HL-60 (cell line): ENCODE results near the gene AFP.

Experiments
- DNase-seq, 2 experiments: peaks; one replicate each; pipeline ENCODE4 v3.0.0-alpha.2; 2010 to 2020; ENCODE audit warnings: low read depth in 1 of 2, low spot score in 1 of 2
- H3K27ac ChIP-seq: fragments of 250-450 bp; sonication (Bioruptor Pico); replicated peaks from 2 replicates; pipeline ENCODE4 v1.5.1; 2020; ENCODE audit warnings: mild to moderate bottlenecking, moderate library complexity
- H3K27me3 ChIP-seq: fragments of 250-450 bp; sonication (Bioruptor Pico); 2 replicates; pipeline ENCODE4 v1.5.1; 2021; ENCODE audit warnings: mild to moderate bottlenecking, moderate library complexity; ENCODE audit not compliant: insufficient read depth, poor library complexity, severe bottlenecking
- H3K4me3 ChIP-seq: replicated peaks from 2 replicates; pipeline ENCODE4 v1.5.1; 2011; ENCODE audit warnings: mild to moderate bottlenecking, control low read depth, low read length; ENCODE audit not compliant: insufficient read depth
- GABPA ChIP-seq: IDR thresholded peaks from 2 replicates; pipeline ENCODE4 v1.6.1; 2012; ENCODE audit warnings: low read depth
- POLR2AphosphoS5 ChIP-seq: IDR thresholded peaks from 2 replicates; pipeline ENCODE4 v1.6.1; 2012; ENCODE audit warnings: low read depth
- SPI1 ChIP-seq: IDR thresholded peaks from 2 replicates; pipeline ENCODE4 v1.6.1; 2012; ENCODE audit warnings: low read depth, mild to moderate bottlenecking, borderline replicate concordance
- TF ChIP-seq, protein P1 (sequence below): IDR thresholded peaks from 2 replicates; pipeline ENCODE4 v1.6.1; 2012; ENCODE audit warnings: low read depth; ENCODE audit not compliant: insufficient replicate concordance
- TF ChIP-seq, protein P2 (sequence below): IDR thresholded peaks from one replicate; pipeline ENCODE4 v1.5.1; 2011; ENCODE audit warnings: low read length, control low read depth, inconsistent platforms; ENCODE audit not compliant: insufficient read depth

AFP gene

DNA sequence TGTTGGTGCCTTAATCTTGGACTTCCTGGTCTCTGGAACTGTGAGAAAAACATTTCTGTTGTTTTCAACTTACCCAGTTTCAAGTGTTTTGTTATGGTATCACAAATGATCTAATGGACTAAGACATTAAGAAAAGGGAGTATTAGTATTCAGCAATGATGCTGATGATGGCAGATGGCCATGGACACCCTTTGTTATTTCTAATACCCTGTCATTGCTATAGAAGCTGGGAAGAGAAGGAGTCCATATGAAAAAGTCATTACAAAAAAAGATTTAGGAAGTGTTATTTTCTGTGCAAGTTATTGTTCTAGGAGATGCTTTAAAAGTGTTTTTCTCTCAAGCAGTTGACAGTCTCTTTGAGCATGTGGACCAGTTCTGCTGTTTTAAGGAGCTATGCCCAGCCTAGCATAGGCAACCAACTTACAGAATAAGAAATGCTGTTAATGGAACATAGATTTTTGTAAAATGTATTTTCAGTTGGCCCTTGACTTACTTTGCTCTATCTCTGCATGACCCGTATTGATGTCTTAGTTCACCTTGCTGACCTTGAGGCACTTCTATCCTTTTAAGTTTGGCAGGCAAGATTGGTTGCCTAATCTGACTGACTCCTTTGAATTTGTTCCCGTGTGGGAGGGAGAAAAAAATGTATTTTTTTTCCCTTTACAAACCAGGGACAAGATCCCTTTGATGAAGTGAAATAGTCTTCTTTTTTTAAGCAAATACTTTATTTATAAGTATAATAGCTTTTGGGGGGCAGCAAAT, 6.0 kb upstream of the AFP start:
- DNase-seq: no peak
- Histone ChIP-seq H3K27ac (no peak overlapping the region), H3K27me3 (peaks cover 2% of the 10 kb centered on the region), H3K4me3 (no peak overlapping the region)
- no peak for TF ChIP-seq GABPA
- TF ChIP-seq, protein P1, sequence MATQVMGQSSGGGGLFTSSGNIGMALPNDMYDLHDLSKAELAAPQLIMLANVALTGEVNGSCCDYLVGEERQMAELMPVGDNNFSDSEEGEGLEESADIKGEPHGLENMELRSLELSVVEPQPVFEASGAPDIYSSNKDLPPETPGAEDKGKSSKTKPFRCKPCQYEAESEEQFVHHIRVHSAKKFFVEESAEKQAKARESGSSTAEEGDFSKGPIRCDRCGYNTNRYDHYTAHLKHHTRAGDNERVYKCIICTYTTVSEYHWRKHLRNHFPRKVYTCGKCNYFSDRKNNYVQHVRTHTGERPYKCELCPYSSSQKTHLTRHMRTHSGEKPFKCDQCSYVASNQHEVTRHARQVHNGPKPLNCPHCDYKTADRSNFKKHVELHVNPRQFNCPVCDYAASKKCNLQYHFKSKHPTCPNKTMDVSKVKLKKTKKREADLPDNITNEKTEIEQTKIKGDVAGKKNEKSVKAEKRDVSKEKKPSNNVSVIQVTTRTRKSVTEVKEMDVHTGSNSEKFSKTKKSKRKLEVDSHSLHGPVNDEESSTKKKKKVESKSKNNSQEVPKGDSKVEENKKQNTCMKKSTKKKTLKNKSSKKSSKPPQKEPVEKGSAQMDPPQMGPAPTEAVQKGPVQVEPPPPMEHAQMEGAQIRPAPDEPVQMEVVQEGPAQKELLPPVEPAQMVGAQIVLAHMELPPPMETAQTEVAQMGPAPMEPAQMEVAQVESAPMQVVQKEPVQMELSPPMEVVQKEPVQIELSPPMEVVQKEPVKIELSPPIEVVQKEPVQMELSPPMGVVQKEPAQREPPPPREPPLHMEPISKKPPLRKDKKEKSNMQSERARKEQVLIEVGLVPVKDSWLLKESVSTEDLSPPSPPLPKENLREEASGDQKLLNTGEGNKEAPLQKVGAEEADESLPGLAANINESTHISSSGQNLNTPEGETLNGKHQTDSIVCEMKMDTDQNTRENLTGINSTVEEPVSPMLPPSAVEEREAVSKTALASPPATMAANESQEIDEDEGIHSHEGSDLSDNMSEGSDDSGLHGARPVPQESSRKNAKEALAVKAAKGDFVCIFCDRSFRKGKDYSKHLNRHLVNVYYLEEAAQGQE: no peak
- no peak for TF ChIP-seq SPI1

DNA sequence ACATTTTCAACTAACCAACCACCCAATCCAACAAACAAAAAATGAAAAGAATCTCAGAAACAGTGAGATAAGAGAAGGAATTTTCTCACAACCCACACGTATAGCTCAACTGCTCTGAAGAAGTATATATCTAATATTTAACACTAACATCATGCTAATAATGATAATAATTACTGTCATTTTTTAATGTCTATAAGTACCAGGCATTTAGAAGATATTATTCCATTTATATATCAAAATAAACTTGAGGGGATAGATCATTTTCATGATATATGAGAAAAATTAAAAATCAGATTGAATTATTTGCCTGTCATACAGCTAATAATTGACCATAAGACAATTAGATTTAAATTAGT, 4.2 kb upstream of the AFP start:
- no peak for DNase-seq
- H3K27ac ChIP-seq: no peak overlapping the region
- H3K27me3 ChIP-seq: peaks cover 4% of the 10 kb centered on the region
- TF ChIP-seq, protein P2, sequence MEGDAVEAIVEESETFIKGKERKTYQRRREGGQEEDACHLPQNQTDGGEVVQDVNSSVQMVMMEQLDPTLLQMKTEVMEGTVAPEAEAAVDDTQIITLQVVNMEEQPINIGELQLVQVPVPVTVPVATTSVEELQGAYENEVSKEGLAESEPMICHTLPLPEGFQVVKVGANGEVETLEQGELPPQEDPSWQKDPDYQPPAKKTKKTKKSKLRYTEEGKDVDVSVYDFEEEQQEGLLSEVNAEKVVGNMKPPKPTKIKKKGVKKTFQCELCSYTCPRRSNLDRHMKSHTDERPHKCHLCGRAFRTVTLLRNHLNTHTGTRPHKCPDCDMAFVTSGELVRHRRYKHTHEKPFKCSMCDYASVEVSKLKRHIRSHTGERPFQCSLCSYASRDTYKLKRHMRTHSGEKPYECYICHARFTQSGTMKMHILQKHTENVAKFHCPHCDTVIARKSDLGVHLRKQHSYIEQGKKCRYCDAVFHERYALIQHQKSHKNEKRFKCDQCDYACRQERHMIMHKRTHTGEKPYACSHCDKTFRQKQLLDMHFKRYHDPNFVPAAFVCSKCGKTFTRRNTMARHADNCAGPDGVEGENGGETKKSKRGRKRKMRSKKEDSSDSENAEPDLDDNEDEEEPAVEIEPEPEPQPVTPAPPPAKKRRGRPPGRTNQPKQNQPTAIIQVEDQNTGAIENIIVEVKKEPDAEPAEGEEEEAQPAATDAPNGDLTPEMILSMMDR: no peak
- TF ChIP-seq GABPA (no peak), POLR2AphosphoS5 (no peak), SPI1 (no peak)
- TF ChIP-seq, protein P1: no peak
- H3K4me3 ChIP-seq: no peak overlapping the region

DNA sequence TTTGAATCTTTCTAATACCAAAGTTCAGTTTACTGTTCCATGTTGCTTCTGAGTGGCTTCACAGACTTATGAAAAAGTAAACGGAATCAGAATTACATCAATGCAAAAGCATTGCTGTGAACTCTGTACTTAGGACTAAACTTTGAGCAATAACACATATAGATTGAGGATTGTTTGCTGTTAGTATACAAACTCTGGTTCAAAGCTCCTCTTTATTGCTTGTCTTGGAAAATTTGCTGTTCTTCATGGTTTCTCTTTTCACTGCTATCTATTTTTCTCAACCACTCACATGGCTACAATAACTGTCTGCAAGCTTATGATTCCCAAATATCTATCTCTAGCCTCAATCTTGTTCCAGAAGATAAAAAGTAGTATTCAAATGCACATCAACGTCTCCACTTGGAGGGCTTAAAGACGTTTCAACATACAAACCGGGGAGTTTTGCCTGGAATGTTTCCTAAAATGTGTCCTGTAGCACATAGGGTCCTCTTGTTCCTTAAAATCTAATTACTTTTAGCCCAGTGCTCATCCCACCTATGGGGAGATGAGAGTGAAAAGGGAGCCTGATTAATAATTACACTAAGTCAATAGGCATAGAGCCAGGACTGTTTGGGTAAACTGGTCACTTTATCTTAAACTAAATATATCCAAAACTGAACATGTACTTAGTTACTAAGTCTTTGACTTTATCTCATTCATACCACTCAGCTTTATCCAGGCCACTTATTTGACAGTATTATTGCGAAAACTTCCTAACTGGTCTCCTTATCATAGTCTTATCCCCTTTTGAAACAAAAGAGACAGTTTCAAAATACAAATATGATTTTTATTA, 3.6 kb upstream of the AFP start:
- no peak overlapping the region for H3K27ac ChIP-seq
- peaks cover 7% of the 10 kb centered on the region for H3K27me3 ChIP-seq
- TF ChIP-seq, protein P1: no peak
- TF ChIP-seq SPI1 (no peak), GABPA (no peak), POLR2AphosphoS5 (no peak)
- TF ChIP-seq, protein P2: no peak
- no peak overlapping the region for H3K4me3 ChIP-seq
- DNase-seq: no peak
